Esophagus muscularis mucosa (tissue), 4 donors: Measurements from ENCODE around the gene GHR.

Source experiments
- EP300 ChIP-seq: sonication (generic); formaldehyde crosslinking; IDR thresholded peaks from one replicate; pipeline ENCODE4 v1.6.1; 2017; ENCODE audit warnings: antibody characterized with exemption
- POLR2AphosphoS5 ChIP-seq, 2 donors: sonication (generic); formaldehyde crosslinking; IDR thresholded peaks; one replicate each; pipeline ENCODE4 v1.6.1; 2017; ENCODE audit warnings: antibody characterized with exemption in 2 of 2
- TF ChIP-seq, protein P1 (sequence below), 3 experiments: fragments of 200-600 bp in 2 of 3; fragments of 450-650 bp in 1 of 3; sonication (generic) in 2 of 3; IDR thresholded peaks; one replicate each; pipeline ENCODE4 v1.5.1; 2017 to 2019; ENCODE audit warnings: antibody characterized with exemption in 3 of 3, mild to moderate bottlenecking in 2 of 3, moderate library complexity in 1 of 3

GRCh38 chr5:42621242-42621641 is 198.0 kb downstream of the GHR start:
- TF ChIP-seq, protein P1, sequence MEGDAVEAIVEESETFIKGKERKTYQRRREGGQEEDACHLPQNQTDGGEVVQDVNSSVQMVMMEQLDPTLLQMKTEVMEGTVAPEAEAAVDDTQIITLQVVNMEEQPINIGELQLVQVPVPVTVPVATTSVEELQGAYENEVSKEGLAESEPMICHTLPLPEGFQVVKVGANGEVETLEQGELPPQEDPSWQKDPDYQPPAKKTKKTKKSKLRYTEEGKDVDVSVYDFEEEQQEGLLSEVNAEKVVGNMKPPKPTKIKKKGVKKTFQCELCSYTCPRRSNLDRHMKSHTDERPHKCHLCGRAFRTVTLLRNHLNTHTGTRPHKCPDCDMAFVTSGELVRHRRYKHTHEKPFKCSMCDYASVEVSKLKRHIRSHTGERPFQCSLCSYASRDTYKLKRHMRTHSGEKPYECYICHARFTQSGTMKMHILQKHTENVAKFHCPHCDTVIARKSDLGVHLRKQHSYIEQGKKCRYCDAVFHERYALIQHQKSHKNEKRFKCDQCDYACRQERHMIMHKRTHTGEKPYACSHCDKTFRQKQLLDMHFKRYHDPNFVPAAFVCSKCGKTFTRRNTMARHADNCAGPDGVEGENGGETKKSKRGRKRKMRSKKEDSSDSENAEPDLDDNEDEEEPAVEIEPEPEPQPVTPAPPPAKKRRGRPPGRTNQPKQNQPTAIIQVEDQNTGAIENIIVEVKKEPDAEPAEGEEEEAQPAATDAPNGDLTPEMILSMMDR (IDR thresholded peaks at IDR 0.05): no peak
- TF ChIP-seq POLR2AphosphoS5 (IDR thresholded peaks at IDR 0.05): no peak
- no peak for TF ChIP-seq EP300
